GM12892 (cell line): ENCODE results near the gene ZNF273.
A peak's percentile ranks its signal among the peaks of the same experiment; 100 is the strongest.
"Not testable (repeated sequence)": the region's sequence is repeated elsewhere in the genome, so short reads cannot be mapped to it uniquely, and the experiment has no call there.

Experiments used
- DNase-seq: peaks from one replicate; pipeline ENCODE4 v3.0.0; 2011; ENCODE audit not compliant: insufficient read length
- FAIRE-seq: peaks from 2 replicates; lab custom pipeline; 2011; peaks lifted over from hg19 to GRCh38; lab: Jason Lieb, UNC
- POLR2A ChIP-seq: IDR thresholded peaks from 2 replicates; pipeline ENCODE4 v1.6.1; 2011; ENCODE audit warnings: low read depth, low read length, control low read depth
- POLR2AphosphoS5 ChIP-seq: IDR thresholded peaks from 2 replicates; pipeline ENCODE4 v1.6.1; 2011; ENCODE audit warnings: low read depth, low read length, control low read depth
- TAF1 ChIP-seq: IDR thresholded peaks from 2 replicates; pipeline ENCODE4 v1.6.1; 2011; ENCODE audit warnings: low read depth, mild to moderate bottlenecking, control low read depth, low read length, borderline replicate concordance

Gene ZNF273

DNA sequence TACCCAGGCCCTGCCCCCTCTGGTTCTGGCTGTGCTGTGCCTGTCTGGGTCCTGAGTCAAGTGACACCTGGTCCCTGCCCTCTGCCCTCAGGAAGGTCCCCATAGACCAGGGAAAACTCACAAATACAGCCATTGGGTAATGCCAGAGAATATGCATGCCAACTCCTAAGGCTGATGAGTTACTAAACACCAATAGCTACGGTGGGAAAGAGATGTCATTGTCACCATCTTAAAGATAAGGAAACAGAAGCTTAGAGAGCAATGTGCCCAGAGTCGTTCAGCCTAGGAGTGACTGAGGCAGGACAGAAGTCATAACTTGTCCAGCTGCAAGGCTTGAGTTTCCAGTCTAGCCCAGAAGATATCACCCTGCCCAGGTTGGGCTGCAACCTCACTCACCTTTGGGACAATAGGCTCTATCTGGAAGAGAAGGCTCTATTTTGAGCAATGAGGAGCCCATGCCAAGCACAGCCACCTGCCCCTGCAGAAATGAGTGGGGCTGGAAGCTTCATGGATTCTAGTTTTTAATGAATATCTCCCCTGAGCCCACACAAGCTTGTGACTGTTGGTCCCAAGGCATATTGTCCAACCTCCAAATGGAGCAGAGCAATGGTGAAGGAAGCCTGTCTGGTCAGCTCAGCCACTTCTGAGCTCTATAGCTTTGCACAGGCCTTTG is 42.6 kb downstream of the ZNF273 start:
- TF ChIP-seq POLR2A (no peak), POLR2AphosphoS5 (no peak), TAF1 (no peak)
- no peak for FAIRE-seq
- DNase-seq, result no peak

DNA sequence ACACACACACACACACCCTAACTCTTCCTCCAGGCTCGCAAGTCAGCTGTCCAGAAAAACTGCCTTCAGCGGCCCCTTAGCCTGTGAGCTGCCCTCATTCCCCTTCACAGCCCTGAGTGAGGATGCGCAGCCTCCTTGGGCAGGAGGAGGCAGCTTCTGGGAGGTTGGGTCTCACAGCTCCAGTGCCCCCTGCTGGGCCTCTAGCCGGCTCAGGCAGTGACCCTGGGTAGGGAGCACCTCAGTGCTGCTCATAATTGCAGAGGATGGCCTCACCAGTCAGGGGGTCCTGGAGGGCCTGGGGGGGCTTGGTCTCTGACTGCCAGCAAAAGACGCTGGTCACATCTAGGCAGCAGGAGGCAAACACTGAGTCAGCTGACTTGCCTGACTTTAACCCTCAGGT is 43.7 kb downstream of the ZNF273 start:
- FAIRE-seq (no peak), DNase-seq (no peak)

DNA sequence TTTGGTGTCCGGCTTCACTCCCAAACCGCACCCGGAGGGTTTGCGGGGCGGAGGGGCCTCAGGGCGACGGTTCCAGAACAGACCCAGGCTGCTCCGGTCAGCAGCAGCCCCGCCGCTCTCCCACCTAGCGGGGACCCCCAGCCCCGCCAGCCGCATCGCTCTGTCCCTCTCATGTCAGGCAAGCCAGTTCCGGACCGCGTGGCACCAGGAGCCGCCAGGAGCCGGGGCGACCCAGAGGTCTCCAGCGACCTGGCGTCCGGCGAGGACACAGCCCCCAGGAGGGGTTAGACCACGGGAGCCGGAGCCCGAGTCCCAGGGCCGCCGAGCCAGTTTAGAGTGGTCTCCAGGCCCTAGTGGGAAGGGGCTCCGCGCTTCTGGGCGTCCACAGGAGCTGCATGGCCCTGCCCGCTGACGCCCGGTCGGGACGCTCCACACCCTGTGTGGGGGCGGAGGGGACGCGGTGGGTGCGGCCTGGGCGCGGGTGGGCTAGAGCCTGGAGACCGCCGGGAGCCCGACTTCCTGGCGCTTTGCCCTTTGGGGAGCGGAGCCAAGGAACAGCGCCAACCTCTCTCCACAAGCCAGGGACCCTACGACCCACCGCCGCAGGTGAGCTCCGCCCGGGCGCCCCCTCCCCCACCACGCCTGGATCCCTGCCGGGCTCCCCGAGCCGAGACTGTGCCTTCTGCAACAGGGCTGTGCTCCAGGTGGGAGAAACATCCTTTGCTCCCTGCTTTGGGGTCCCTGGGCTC is 44.4 kb downstream of the ZNF273 start:
- FAIRE-seq (no peak), DNase-seq (no peak)
- TF ChIP-seq POLR2AphosphoS5 (no peak), TAF1 (no peak), POLR2A (no peak)

More for the DNA sequence above, 43.7 kb downstream of the ZNF273 start:
- no peak for TF ChIP-seq POLR2A
- no peak for TF ChIP-seq POLR2AphosphoS5
- no peak for TF ChIP-seq TAF1

DNA sequence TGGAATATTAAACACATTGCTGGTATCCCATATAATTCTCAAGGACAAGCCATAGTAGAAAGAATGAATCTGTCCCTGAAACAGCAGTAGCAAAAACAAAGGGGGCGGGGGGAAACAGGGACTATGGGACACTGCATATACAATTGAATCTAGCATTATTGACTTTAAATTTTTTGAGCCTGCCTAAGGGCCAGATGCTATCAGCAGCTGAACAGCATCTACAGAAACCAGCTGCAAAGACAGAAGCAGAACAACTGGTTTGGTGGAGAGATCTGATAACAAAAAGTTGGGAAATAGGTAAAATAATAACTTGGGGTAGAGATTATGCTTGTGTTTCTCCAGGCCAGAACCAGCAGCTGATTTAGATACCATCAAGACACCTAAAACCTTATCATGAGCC is 45.7 kb downstream of the ZNF273 start:
- DNase-seq, FAIRE-seq: not testable (repeated sequence)

DNA sequence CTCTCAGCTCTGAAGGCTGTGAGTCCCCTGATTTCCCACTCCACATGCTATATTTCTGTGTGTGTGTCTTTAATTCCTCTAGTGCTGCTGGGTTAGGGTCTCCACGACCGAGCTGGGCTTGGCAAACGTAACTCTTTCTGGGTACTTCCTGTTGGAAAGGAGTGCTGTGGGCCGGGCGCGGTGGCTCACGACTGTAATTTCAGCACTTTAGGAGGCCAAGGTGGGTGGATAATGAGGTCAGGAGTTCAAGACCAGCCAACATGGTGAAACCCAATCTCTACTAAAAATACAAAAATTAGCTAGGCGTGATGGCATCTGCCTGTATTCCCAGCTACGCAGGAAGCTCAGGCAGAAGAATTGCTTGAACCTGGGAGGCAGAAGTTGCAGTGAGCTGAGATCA is 47.6 kb downstream of the ZNF273 start:
- not testable (repeated sequence) for DNase-seq, FAIRE-seq

DNA sequence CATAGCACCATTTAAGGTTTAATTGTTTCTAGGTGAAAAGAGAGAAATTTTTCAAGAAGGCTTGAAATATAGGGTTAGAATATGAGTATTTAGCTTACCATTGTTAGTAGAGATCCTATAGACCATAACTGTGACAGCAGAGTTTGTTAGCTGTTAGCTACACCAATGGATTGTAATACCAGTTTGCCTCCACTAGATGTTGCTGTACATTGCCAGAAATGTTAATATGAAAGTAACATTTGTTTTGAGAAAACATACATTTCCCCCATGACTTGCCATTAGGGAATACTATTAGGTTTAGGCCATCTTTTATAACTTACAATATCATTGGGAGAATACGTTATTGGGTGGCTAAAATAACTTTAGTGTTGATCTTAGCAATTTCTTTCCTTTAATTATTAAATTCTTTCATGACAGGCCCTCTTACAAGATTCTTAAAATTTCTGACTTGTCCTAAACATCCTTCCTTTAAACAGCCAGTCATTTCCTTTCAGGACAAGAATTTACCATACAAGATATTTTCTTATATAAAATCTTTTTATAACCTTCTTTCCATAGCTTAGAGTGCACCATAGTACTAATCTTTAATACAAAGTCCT is 48.3 kb downstream of the ZNF273 start:
- no peak for DNase-seq

DNA sequence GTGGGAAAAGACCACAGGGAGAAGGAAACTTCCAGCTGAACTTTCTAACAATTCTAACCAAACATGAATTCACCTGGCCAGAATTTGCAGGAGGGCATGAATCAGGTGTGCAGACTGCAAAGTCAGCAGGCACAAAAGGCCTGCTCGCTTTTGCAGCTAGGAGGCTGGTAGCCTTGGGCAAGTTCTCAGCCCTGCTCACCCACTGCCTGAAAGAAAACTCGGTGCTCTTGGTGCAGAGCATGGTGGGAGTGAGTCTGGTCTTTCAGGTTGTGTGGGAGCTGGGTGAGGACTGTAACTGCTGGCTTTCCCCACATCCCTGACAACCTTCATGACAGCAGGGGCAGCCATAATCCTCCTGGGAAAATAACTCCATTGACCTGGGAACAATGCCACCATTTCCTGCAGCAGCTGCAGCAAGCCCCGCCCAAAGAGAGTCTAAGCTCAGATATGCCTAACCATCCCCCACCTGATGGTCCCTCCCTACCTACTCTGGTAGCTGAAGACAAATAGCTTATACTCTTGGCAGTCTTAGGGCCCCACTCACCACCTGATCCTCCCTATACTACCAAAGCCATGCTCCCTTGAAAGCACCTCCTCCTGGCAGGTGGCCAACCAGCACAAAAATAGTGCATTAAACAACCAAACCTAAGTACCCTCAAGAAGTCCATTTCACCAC is 56.1 kb downstream of the ZNF273 start:
- TF ChIP-seq POLR2AphosphoS5 (no peak), TAF1 (no peak)
- FAIRE-seq, result no peak
- no peak for DNase-seq

More for the DNA sequence above, 48.3 kb downstream of the ZNF273 start:
- TF ChIP-seq POLR2AphosphoS5, result no peak
- no peak for TF ChIP-seq POLR2A
- no peak for TF ChIP-seq TAF1
- peak; percentile 81 for FAIRE-seq

DNA sequence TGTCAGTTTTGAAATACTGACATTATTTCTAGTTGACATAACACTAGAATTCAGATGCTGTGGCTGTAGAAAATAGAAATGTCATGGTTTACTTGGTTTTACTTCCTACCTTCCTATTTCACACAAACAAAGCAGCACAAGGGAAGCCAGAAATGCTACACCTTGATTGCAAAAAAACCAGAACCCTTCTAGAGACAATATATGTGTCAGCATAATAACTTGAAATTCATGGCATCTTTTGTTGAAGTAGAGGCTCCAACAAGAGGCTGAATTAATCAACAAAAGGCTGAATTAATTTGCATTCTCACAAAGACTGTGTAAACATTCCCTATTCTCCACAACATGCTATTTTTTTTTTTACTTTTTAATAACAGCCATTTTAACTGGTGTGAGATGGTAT is 62.5 kb downstream of the ZNF273 start:
- FAIRE-seq (no peak), DNase-seq (no peak)
- TF ChIP-seq POLR2A (no peak), TAF1 (no peak), POLR2AphosphoS5 (no peak)

DNA sequence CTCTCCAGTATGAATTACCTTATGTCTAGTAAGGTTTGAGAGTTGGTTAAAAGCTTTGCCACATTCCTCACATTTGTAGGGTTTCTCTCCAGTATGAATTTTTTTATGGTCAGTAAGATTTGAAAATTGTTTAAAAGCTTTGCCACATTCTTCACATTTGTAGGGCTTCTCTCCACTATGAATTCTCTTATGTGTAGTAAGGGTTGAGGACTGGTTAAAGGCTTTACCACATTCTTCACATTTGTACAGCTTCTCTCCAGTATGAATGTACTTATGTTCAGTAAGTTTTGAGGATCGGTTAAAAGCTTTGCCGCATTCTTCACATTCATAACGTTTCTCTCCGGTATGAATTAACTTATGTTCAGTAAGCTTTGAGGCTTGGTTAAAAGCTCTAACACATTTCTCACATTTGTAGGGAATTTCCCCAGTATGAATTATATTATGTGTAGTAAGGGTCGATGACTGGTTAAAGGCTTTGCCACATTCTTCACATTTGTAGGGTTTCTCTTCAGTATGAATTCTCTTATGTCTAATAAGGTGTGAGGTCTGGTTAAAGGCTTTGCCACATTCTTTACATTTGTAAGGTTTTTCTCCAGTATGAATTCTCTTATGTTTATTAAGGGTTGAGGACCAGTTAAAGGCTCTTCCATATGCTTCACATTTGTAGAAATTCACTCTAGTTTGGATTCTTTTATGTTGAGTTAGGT is 75.6 kb downstream of the ZNF273 start:
- DNase-seq (no peak), FAIRE-seq (no peak)
- no peak for TF ChIP-seq POLR2AphosphoS5
- TF ChIP-seq POLR2A, result no peak
- TF ChIP-seq TAF1, result no peak
